HepG2 (cell line): Measurements from ENCODE around the gene SRSF3. TPM values are rescaled to one million over a fixed set of nuclear protein-coding genes. Genes with fewer than 3 reads are reported as not detected.

Experiments
- CREB1 ChIP-seq, 2 experiments: fragments of 450-650 bp in 1 of 2; IDR thresholded peaks; 2 replicates each; pipeline ENCODE4 v1.6.1; 2016 to 2017; ENCODE audit warnings: control low read depth in 1 of 2, mild to moderate bottlenecking in 1 of 2, missing compliant biosample characterization in 1 of 2, missing genetic modification characterization in 1 of 2
- FLYWCH1 ChIP-seq: sonication (generic); formaldehyde crosslinking; IDR thresholded peaks from 2 replicates; pipeline ENCODE4 v1.8.1; 2023; ENCODE audit warnings: mild to moderate bottlenecking, missing genetic modification reagents
- FOSL2 ChIP-seq: sonication (generic); formaldehyde crosslinking; IDR thresholded peaks from 2 replicates; pipeline ENCODE4 v1.4.0; 2020; ENCODE audit warnings: missing genetic modification reagents
- FOXK2 ChIP-seq: fragments of 450-650 bp; IDR thresholded peaks from 2 replicates; pipeline ENCODE4 v1.6.1; 2016
- KDM5B ChIP-seq: sonication (generic); formaldehyde crosslinking; IDR thresholded peaks from 2 replicates; pipeline ENCODE4 v1.4.0; 2020; ENCODE audit warnings: missing genetic modification reagents, mild to moderate bottlenecking, borderline replicate concordance
- PAF1 ChIP-seq: IDR thresholded peaks from 2 replicates; pipeline ENCODE4 v1.6.1; 2016; ENCODE audit warnings: missing genetic modification reagents, missing compliant biosample characterization
- REXO4 ChIP-seq: sonication (generic); formaldehyde crosslinking; IDR thresholded peaks from 2 replicates; pipeline ENCODE4 v1.8.0; 2022; ENCODE audit warnings: missing genetic modification reagents, mild to moderate bottlenecking, borderline replicate concordance
- SRSF1 ChIP-seq: fragments of 200-400 bp; formaldehyde crosslinking; optimal IDR thresholded peaks from 2 replicates; pipeline ENCODE3; 2017; ENCODE audit warnings: mild to moderate bottlenecking, low read depth, low read length, moderate library complexity
- ZFX ChIP-seq: sonication (generic); formaldehyde crosslinking; IDR thresholded peaks from 2 replicates; pipeline ENCODE4 v1.4.0; 2020; ENCODE audit warnings: mild to moderate bottlenecking, low read depth, missing genetic modification reagents, moderate library complexity
- ZIK1 ChIP-seq: sonication (generic); formaldehyde crosslinking; IDR thresholded peaks from 2 replicates; pipeline ENCODE4 v1.5.0; 2020; ENCODE audit warnings: mild to moderate bottlenecking, low read depth, missing genetic modification reagents, borderline replicate concordance
- ZNF136 ChIP-seq: sonication (generic); formaldehyde crosslinking; IDR thresholded peaks from 2 replicates; pipeline ENCODE4 v1.8.1; 2022; ENCODE audit warnings: low read depth, mild to moderate bottlenecking, moderate library complexity, missing genetic modification reagents
- ZNF234 ChIP-seq: sonication (generic); formaldehyde crosslinking; conservative IDR thresholded peaks from 2 replicates; pipeline ENCODE4 v1.5.1; 2020; ENCODE audit warnings: mild to moderate bottlenecking, missing genetic modification reagents
- ZNF343 ChIP-seq: sonication (generic); formaldehyde crosslinking; IDR thresholded peaks from 2 replicates; pipeline ENCODE4 v1.4.0; 2020; ENCODE audit warnings: mild to moderate bottlenecking, missing genetic modification reagents
- ZNF350 ChIP-seq: sonication (generic); formaldehyde crosslinking; IDR thresholded peaks from 2 replicates; pipeline ENCODE4 v1.4.0; 2020; ENCODE audit warnings: mild to moderate bottlenecking, low read depth, missing genetic modification reagents, borderline replicate concordance
- ZNF460 ChIP-seq: sonication (generic); formaldehyde crosslinking; IDR thresholded peaks from 2 replicates; pipeline ENCODE4 v1.5.1; 2020; ENCODE audit warnings: missing genetic modification reagents, mild to moderate bottlenecking, borderline replicate concordance
- ZNF709 ChIP-seq: sonication (generic); formaldehyde crosslinking; IDR thresholded peaks from 2 replicates; pipeline ENCODE4 v1.5.0; 2020; ENCODE audit warnings: mild to moderate bottlenecking, missing genetic modification reagents
- ZNF766 ChIP-seq: sonication (generic); formaldehyde crosslinking; IDR thresholded peaks from 2 replicates; pipeline ENCODE4 v1.5.0; 2020; ENCODE audit warnings: missing genetic modification reagents, borderline replicate concordance
- ZNF776 ChIP-seq: sonication (generic); formaldehyde crosslinking; IDR thresholded peaks from 2 replicates; pipeline ENCODE4 v1.4.0; 2020; ENCODE audit warnings: mild to moderate bottlenecking, missing genetic modification reagents
- ZNF788 ChIP-seq: sonication (generic); formaldehyde crosslinking; IDR thresholded peaks from 2 replicates; pipeline ENCODE4 v1.5.0; 2020; ENCODE audit warnings: mild to moderate bottlenecking, missing genetic modification reagents, borderline replicate concordance
- ZNF790 ChIP-seq: sonication (generic); formaldehyde crosslinking; IDR thresholded peaks from 2 replicates; pipeline ENCODE4 v1.8.0; 2022; ENCODE audit warnings: missing genetic modification reagents, mild to moderate bottlenecking, borderline replicate concordance
- ZSCAN29 ChIP-seq: sonication (generic); formaldehyde crosslinking; conservative IDR thresholded peaks from 2 replicates; pipeline ENCODE4 v1.4.0; 2020; ENCODE audit warnings: mild to moderate bottlenecking, missing genetic modification reagents
- polyA plus RNA-seq, 8 experiments: library from polyadenylated mRNA; depleted of rRNA in 3 of 8; stranded (reverse) in 7 of 8; unstranded in 1 of 8; fragments of >200 nt; fragmentation: Illumina TruSeq in 4 of 8; extraction: Trizol in 4 of 8; gene quantifications; 2 replicates each; pipeline versions ENCODE4 v1.2.1 to v1.2.3, GENCODE V29; 2011 to 2016; ENCODE audit warnings: low read depth in 4 of 8, missing spikeins in 1 of 8, mixed read lengths in 1 of 8; ENCODE audit not compliant: insufficient read depth in 1 of 8
- total RNA-seq, 5 experiments: library from RNA; depleted of rRNA; stranded (reverse); fragments of >200 nt; fragmentation: Illumina TruSeq; extraction: Trizol; gene quantifications; 2 replicates each; pipeline ENCODE4 v1.2.3, GENCODE V29; 2016; ENCODE audit warnings: low read depth in 1 of 5
- TF ChIP-seq, protein P1 (sequence below): sonication (generic); formaldehyde crosslinking; IDR thresholded peaks from 2 replicates; pipeline ENCODE4 v1.5.1; 2020; ENCODE audit warnings: mild to moderate bottlenecking, missing genetic modification reagents, moderate library complexity
- TF ChIP-seq, protein P2 (sequence below): sonication (generic); formaldehyde crosslinking; IDR thresholded peaks from 2 replicates; pipeline ENCODE4 v1.4.0; 2020; ENCODE audit warnings: mild to moderate bottlenecking, missing genetic modification reagents
- TF ChIP-seq, protein P3 (sequence below): sonication (generic); formaldehyde crosslinking; IDR thresholded peaks from 2 replicates; pipeline ENCODE4 v1.8.1; 2023; ENCODE audit warnings: mild to moderate bottlenecking, moderate library complexity, missing genetic modification reagents
- TF ChIP-seq, protein P4 (sequence below): sonication (generic); formaldehyde crosslinking; IDR thresholded peaks from 2 replicates; pipeline ENCODE4 v1.5.0; 2020; ENCODE audit warnings: missing genetic modification reagents, mild to moderate bottlenecking, borderline replicate concordance

SRSF3 gene
- total and polyA plus RNA-seq, 2 of the 13 experiments (the other 11 are each of a cell fraction or from before 2014, with no cell fraction given): 206 to 684 TPM

DNA sequence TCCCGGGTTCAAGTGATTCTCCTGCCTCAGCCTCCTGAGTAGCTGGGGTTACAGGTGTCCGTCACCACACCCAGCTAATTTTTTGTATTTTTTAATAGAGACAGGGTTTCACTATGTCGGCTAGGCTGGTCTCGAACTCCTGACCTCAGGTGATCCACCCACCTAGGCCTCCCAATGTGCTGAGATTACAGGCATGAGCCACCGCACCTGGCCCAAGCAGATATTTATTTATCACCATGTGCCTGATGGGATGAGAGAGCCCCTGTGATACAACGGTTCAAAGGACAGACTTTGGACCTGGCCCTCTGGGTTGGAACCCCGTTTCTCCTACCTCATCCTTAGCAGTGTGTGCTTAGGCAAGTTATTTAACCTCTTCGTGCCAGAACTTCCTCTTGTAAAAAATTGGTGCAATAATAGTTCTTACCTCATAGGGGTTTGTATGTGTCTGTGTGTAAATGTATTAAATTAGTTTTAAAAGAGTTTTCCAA, 27.7 kb upstream of the SRSF3 start (continued):
- no peak for TF ChIP-seq ZNF709
- peak; percentile 95 for TF ChIP-seq ZNF460 (CRISPR knock-in tag)
- TF ChIP-seq, protein P1, sequence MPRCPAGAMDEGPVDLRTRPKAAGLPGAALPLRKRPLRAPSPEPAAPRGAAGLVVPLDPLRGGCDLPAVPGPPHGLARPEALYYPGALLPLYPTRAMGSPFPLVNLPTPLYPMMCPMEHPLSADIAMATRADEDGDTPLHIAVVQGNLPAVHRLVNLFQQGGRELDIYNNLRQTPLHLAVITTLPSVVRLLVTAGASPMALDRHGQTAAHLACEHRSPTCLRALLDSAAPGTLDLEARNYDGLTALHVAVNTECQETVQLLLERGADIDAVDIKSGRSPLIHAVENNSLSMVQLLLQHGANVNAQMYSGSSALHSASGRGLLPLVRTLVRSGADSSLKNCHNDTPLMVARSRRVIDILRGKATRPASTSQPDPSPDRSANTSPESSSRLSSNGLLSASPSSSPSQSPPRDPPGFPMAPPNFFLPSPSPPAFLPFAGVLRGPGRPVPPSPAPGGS (CRISPR knock-in tag): no peak
- TF ChIP-seq, protein P2, sequence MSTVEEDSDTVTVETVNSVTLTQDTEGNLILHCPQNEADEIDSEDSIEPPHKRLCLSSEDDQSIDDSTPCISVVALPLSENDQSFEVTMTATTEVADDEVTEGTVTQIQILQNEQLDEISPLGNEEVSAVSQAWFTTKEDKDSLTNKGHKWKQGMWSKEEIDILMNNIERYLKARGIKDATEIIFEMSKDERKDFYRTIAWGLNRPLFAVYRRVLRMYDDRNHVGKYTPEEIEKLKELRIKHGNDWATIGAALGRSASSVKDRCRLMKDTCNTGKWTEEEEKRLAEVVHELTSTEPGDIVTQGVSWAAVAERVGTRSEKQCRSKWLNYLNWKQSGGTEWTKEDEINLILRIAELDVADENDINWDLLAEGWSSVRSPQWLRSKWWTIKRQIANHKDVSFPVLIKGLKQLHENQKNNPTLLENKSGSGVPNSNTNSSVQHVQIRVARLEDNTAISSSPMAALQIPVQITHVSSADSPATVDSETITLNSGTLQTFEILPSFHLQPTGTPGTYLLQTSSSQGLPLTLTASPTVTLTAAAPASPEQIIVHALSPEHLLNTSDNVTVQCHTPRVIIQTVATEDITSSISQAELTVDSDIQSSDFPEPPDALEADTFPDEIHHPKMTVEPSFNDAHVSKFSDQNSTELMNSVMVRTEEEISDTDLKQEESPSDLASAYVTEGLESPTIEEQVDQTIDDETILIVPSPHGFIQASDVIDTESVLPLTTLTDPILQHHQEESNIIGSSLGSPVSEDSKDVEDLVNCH: no peak
- no peak; the same call in 1 of the 2 replicates for TF ChIP-seq KDM5B (CRISPR knock-in tag)
- peak; percentile 83; the same call in 1 of the 2 replicates for TF ChIP-seq ZNF788 (CRISPR knock-in tag)
- no peak for TF ChIP-seq ZNF790 (CRISPR knock-in tag)
- TF ChIP-seq CREB1 (IDR thresholded peaks at IDR 0.05): no peak
- peak; percentile 77 for TF ChIP-seq CREB1 (CRISPR knock-in tag; IDR thresholded peaks at IDR 0.05)
- 0 out of 2 replicates have a peak, but pooled peaks have one; percentile 22 for TF ChIP-seq ZNF343 (CRISPR knock-in tag)
- TF ChIP-seq, protein P3, sequence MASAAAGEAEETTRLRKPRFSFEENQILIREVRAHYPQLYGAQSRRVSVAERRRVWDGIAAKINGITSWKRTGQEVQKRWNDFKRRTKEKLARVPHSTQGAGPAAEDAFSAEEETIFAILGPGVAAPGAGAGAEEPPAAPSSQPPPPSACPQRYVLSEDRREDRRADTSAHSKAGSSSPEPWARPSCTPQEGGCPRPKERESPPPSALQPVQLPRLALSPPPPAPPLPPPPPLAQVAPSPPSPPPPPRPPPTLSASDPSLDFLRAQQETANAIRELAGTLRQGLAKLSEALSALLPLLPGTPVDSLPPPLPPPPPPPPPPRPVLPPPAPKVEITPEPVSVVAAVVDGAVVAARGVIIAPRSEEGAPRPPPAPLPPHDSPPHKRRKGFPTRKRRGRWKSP (CRISPR knock-in tag): 0 out of 2 replicates have a peak, but pooled peaks have one; percentile 25
- no peak for TF ChIP-seq ZNF234 (CRISPR knock-in tag)
- peak; percentile 89; the same call in 1 of the 2 replicates for TF ChIP-seq ZSCAN29 (CRISPR knock-in tag)
- TF ChIP-seq ZNF350 (CRISPR knock-in tag): peak; percentile 32; the same call in 1 of the 2 replicates
- TF ChIP-seq FOXK2: no peak
- TF ChIP-seq, protein P4, sequence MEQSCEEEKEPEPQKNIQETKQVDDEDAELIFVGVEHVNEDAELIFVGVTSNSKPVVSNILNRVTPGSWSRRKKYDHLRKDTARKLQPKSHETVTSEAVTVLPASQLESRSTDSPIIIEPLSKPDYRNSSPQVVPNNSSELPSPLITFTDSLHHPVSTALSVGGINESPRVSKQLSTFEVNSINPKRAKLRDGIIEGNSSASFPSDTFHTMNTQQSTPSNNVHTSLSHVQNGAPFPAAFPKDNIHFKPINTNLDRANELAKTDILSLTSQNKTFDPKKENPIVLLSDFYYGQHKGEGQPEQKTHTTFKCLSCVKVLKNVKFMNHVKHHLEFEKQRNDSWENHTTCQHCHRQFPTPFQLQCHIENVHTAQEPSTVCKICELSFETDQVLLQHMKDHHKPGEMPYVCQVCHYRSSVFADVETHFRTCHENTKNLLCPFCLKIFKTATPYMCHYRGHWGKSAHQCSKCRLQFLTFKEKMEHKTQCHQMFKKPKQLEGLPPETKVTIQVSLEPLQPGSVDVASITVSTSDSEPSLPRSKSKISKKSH (CRISPR knock-in tag): no peak
- TF ChIP-seq REXO4: no peak
- peak; percentile 74; the same call in 1 of the 2 replicates for TF ChIP-seq ZFX (CRISPR knock-in tag)
- TF ChIP-seq PAF1 (CRISPR knock-in tag): no peak
- no peak for TF ChIP-seq FLYWCH1 (CRISPR knock-in tag)
- no peak for TF ChIP-seq ZNF776 (CRISPR knock-in tag)
- TF ChIP-seq SRSF1: no peak
- peak; percentile 72 for TF ChIP-seq FOSL2 (CRISPR knock-in tag)
- no peak for TF ChIP-seq ZNF766 (CRISPR knock-in tag)
- TF ChIP-seq ZNF136 (CRISPR knock-in tag): no peak; the same call in 1 of the 2 replicates
- no peak for TF ChIP-seq ZIK1 (CRISPR knock-in tag)
